ENCODE measurements around the gene RASSF5. TPM values are rescaled to one million over a fixed set of nuclear protein-coding genes. Genes with fewer than 3 reads are reported as not detected.

The RASSF5 gene
- total and polyA plus RNA-seq, 9 of the 15 experiments (the other 6 are each of a cell fraction or from before 2014, with no cell fraction given) = 6.1 to 41.0 (median 25.2) TPM

DNA sequence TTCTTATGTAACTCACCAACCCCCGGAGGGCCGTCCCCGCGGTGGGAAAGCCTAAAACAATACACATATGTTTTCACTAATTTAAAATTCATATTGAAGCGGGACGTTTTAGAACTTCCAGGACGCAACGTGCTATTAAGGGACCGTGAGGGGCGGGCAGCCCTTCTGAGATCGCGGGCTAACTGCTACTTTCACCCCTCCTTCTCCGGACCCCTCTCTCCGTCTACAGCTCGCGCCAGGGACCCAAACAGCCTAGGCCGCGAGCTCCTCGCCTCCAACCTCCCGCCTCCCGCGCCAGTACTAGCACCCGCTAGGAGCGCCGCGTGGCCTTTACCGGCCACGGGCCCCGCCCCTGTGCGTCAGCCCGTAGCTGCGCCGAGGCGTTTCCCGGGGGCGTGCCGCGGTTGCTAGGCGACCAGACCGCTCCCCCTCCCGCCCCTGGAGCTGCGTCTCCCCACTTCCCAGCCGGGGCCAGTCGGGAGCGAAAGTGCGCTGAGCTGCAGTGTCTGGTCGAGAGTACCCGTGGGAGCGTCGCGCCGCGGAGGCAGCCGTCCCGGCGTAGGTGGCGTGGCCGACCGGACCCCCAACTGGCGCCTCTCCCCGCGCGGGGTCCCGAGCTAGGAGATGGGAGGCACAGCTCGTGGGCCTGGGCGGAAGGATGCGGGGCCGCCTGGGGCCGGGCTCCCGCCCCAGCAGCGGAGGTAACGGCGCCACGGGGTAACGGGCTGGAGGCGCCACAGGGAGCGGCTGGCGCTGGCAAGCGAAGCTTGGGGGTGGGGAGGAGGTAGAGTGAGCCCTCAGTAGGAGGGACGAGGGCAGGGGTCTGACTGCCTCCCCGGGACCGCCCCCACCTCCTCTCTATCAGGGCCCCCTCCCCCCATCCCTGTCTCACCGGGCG, 128.0 kb downstream of the RASSF5 start, which contains the start of gene DYRK3 (continued):
- TF ChIP-seq JUN (IDR thresholded peaks at IDR 0.05; ENCODE audit: borderline replicate concordance, low read depth, low read length) = peak; percentile 84; the same call in 1 of the 2 replicates
- peak; percentile 74; the same call in 1 of the 2 replicates for TF ChIP-seq JUN (CRISPR knock-in tag; IDR thresholded peaks at IDR 0.05; ENCODE audit: borderline replicate concordance)
- TF ChIP-seq, protein P1, sequence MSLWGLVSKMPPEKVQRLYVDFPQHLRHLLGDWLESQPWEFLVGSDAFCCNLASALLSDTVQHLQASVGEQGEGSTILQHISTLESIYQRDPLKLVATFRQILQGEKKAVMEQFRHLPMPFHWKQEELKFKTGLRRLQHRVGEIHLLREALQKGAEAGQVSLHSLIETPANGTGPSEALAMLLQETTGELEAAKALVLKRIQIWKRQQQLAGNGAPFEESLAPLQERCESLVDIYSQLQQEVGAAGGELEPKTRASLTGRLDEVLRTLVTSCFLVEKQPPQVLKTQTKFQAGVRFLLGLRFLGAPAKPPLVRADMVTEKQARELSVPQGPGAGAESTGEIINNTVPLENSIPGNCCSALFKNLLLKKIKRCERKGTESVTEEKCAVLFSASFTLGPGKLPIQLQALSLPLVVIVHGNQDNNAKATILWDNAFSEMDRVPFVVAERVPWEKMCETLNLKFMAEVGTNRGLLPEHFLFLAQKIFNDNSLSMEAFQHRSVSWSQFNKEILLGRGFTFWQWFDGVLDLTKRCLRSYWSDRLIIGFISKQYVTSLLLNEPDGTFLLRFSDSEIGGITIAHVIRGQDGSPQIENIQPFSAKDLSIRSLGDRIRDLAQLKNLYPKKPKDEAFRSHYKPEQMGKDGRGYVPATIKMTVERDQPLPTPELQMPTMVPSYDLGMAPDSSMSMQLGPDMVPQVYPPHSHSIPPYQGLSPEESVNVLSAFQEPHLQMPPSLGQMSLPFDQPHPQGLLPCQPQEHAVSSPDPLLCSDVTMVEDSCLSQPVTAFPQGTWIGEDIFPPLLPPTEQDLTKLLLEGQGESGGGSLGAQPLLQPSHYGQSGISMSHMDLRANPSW (CRISPR knock-in tag; IDR thresholded peaks at IDR 0.05) = 0 out of 2 replicates have a peak, but pooled peaks have one; percentile 62
- TF ChIP-seq XRCC4 (IDR thresholded peaks at IDR 0.05; ENCODE audit: extremely low read depth, insufficient read depth, insufficient read length) = no peak
- no peak for TF ChIP-seq ZNF699 (CRISPR knock-in tag; IDR thresholded peaks at IDR 0.05; ENCODE audit: insufficient replicate concordance)
- TF ChIP-seq SIRT6 (IDR thresholded peaks at IDR 0.05; ENCODE audit: low read depth, low read length) = no peak
- TF ChIP-seq ZNF165 (CRISPR knock-in tag; IDR thresholded peaks at IDR 0.05; ENCODE audit: borderline replicate concordance) = no peak
- TF ChIP-seq, protein P2, sequence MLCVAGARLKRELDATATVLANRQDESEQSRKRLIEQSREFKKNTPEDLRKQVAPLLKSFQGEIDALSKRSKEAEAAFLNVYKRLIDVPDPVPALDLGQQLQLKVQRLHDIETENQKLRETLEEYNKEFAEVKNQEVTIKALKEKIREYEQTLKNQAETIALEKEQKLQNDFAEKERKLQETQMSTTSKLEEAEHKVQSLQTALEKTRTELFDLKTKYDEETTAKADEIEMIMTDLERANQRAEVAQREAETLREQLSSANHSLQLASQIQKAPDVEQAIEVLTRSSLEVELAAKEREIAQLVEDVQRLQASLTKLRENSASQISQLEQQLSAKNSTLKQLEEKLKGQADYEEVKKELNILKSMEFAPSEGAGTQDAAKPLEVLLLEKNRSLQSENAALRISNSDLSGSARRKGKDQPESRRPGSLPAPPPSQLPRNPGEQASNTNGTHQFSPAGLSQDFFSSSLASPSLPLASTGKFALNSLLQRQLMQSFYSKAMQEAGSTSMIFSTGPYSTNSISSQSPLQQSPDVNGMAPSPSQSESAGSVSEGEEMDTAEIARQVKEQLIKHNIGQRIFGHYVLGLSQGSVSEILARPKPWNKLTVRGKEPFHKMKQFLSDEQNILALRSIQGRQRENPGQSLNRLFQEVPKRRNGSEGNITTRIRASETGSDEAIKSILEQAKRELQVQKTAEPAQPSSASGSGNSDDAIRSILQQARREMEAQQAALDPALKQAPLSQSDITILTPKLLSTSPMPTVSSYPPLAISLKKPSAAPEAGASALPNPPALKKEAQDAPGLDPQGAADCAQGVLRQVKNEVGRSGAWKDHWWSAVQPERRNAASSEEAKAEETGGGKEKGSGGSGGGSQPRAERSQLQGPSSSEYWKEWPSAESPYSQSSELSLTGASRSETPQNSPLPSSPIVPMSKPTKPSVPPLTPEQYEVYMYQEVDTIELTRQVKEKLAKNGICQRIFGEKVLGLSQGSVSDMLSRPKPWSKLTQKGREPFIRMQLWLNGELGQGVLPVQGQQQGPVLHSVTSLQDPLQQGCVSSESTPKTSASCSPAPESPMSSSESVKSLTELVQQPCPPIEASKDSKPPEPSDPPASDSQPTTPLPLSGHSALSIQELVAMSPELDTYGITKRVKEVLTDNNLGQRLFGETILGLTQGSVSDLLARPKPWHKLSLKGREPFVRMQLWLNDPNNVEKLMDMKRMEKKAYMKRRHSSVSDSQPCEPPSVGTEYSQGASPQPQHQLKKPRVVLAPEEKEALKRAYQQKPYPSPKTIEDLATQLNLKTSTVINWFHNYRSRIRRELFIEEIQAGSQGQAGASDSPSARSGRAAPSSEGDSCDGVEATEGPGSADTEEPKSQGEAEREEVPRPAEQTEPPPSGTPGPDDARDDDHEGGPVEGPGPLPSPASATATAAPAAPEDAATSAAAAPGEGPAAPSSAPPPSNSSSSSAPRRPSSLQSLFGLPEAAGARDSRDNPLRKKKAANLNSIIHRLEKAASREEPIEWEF (CRISPR knock-in tag; IDR thresholded peaks at IDR 0.05) = no peak
- no peak for TF ChIP-seq MCM5 (IDR thresholded peaks at IDR 0.05; ENCODE audit: low read depth)
- TF ChIP-seq TAF9B (IDR thresholded peaks at IDR 0.05; ENCODE audit: partially characterized antibody) = no peak
- peak in 1 of 2 experiments; percentile 95; a peak in 2 of 3 replicates for TF ChIP-seq CBX3 (IDR thresholded peaks at IDR 0.05; ENCODE audit: borderline replicate concordance in 1 of 2, low read length in 2 of 2)
- no peak for TF ChIP-seq CBX8 (IDR thresholded peaks at IDR 0.05; ENCODE audit: borderline replicate concordance, extremely low read depth, low read depth, low read length, poor library complexity, severe bottlenecking)
- peak in 1 of 2 experiments; percentile 56; a peak in 1 of 4 replicates for TF ChIP-seq RCOR1 (IDR thresholded peaks at IDR 0.05; ENCODE audit: borderline replicate concordance in 1 of 2, low read depth in 2 of 2, low read length in 2 of 2)
- TF ChIP-seq, protein P3, sequence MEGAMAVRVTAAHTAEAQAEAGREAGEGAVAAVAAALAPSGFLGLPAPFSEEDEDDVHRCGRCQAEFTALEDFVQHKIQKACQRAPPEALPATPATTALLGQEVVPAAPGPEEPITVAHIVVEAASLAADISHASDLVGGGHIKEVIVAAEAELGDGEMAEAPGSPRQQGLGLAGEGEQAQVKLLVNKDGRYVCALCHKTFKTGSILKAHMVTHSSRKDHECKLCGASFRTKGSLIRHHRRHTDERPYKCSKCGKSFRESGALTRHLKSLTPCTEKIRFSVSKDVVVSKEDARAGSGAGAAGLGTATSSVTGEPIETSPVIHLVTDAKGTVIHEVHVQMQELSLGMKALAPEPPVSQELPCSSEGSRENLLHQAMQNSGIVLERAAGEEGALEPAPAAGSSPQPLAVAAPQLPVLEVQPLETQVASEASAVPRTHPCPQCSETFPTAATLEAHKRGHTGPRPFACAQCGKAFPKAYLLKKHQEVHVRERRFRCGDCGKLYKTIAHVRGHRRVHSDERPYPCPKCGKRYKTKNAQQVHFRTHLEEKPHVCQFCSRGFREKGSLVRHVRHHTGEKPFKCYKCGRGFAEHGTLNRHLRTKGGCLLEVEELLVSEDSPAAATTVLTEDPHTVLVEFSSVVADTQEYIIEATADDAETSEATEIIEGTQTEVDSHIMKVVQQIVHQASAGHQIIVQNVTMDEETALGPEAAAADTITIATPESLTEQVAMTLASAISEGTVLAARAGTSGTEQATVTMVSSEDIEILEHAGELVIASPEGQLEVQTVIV (CRISPR knock-in tag; IDR thresholded peaks at IDR 0.05; ENCODE audit: borderline replicate concordance) = no peak
- TF ChIP-seq YBX1 (IDR thresholded peaks at IDR 0.05) = no peak

Measured in K562 (cell line).